ENCODE measurements around the gene ZNF423.

- no peak for TF ChIP-seq CTCF (IDR thresholded peaks at IDR 0.05; ENCODE audit: insufficient read depth, low read depth, low read length)
- TF ChIP-seq EZH2 (IDR thresholded peaks at IDR 0.05; ENCODE audit: insufficient read depth, low read length): no peak
These were observed 324.5 kb downstream of the ZNF423 start for GRCh38 chr16:49531425-49531824.

All from astrocyte (in vitro differentiated cells and primary cell).